H9 (cell line): ENCODE measurements around the gene DNAH11. TPM values are rescaled to one million over a fixed set of nuclear protein-coding genes. Genes with fewer than 3 reads are reported as not detected.
A peak's percentile ranks its signal among the peaks of the same experiment; 100 is the strongest.

ENCODE experiments used
- DNase-seq: peaks from one replicate; pipeline ENCODE4 v3.0.0-alpha.2; 2017
- H2AFZ ChIP-seq: one replicate; pipeline ENCODE4 v1.6.1; 2013; ENCODE audit warnings: mild to moderate bottlenecking, low read length, control low read depth, moderate library complexity
- H2AK5ac ChIP-seq: 2 replicates; pipeline ENCODE4 v1.6.1; 2013; ENCODE audit warnings: low read length, control low read depth, mixed read lengths; ENCODE audit not compliant: insufficient read length
- H2BK120ac ChIP-seq: one replicate; pipeline ENCODE4 v1.6.1; 2013; ENCODE audit warnings: low read depth, mild to moderate bottlenecking, low read length, control low read depth, inconsistent platforms; ENCODE audit not compliant: poor library complexity, severe bottlenecking
- H2BK12ac ChIP-seq: 2 replicates; pipeline ENCODE4 v1.6.1; 2013; ENCODE audit warnings: low read length, control low read depth, mixed read lengths, low read depth; ENCODE audit not compliant: insufficient read length
- H2BK15ac ChIP-seq: 2 replicates; pipeline ENCODE4 v1.6.1; 2013; ENCODE audit warnings: low read depth, low read length, control low read depth
- H2BK20ac ChIP-seq: one replicate; pipeline ENCODE4 v1.6.1; 2013; ENCODE audit warnings: low read depth, mild to moderate bottlenecking, low read length, control low read depth, inconsistent platforms; ENCODE audit not compliant: poor library complexity, severe bottlenecking
- H2BK5ac ChIP-seq: 2 replicates; pipeline ENCODE4 v1.6.1; 2013; ENCODE audit warnings: low read length, control low read depth, mixed read lengths; ENCODE audit not compliant: insufficient read length
- H3K14ac ChIP-seq: 2 replicates; pipeline ENCODE4 v1.6.1; 2013; ENCODE audit warnings: low read length, control low read depth; ENCODE audit not compliant: insufficient read depth
- H3K18ac ChIP-seq: 2 replicates; pipeline ENCODE4 v1.6.1; 2013; ENCODE audit warnings: low read depth, mild to moderate bottlenecking, mixed read lengths, low read length, control low read depth; ENCODE audit not compliant: insufficient read length
- H3K23ac ChIP-seq: 2 replicates; pipeline ENCODE4 v1.6.1; 2013; ENCODE audit warnings: low read length, control low read depth, mixed read lengths, low read depth; ENCODE audit not compliant: insufficient read length
- H3K23me2 ChIP-seq: 2 replicates; pipeline ENCODE4 v1.6.1; 2013; ENCODE audit warnings: low read depth, mild to moderate bottlenecking, mixed read lengths, low read length, control low read depth; ENCODE audit not compliant: insufficient read length, poor library complexity, severe bottlenecking
- H3K27ac ChIP-seq: 2 replicates; pipeline ENCODE4 v1.5.1; 2013; ENCODE audit warnings: low read length, control low read depth, mixed read lengths, low read depth; ENCODE audit not compliant: insufficient read length
- H3K27me3 ChIP-seq: 2 replicates; pipeline ENCODE4 v1.6.1; 2013; ENCODE audit warnings: low read length, control low read depth, inconsistent platforms; ENCODE audit not compliant: insufficient read depth
- H3K4ac ChIP-seq: 2 replicates; pipeline ENCODE4 v1.6.1; 2013; ENCODE audit warnings: low read depth, mild to moderate bottlenecking, control low read depth, inconsistent platforms, low read length, moderate library complexity
- H3K4me1 ChIP-seq: 2 replicates; pipeline ENCODE4 v1.6.1; 2013; ENCODE audit warnings: low read length, control low read depth, inconsistent platforms; ENCODE audit not compliant: insufficient read depth
- H3K4me2 ChIP-seq: 2 replicates; pipeline ENCODE4 v1.6.1; 2013; ENCODE audit warnings: low read length, control low read depth, mixed read lengths; ENCODE audit not compliant: insufficient read length, insufficient read depth
- H3K56ac ChIP-seq: 2 replicates; pipeline ENCODE4 v1.6.1; 2013; ENCODE audit warnings: low read depth, mild to moderate bottlenecking, mixed read lengths, low read length, control low read depth; ENCODE audit not compliant: insufficient read length
- H3K79me1 ChIP-seq: 2 replicates; pipeline ENCODE4 v1.6.1; 2013; ENCODE audit warnings: low read depth, mild to moderate bottlenecking, moderate library complexity, low read length, control low read depth, inconsistent platforms; ENCODE audit not compliant: insufficient read depth, poor library complexity, severe bottlenecking
- H3K79me2 ChIP-seq: 2 replicates; pipeline ENCODE4 v1.6.1; 2013; ENCODE audit warnings: low read length, control low read depth, inconsistent platforms; ENCODE audit not compliant: insufficient read depth
- H3K9ac ChIP-seq: 2 replicates; pipeline ENCODE4 v1.6.1; 2013; ENCODE audit warnings: low read length, control low read depth, mixed read lengths; ENCODE audit not compliant: insufficient read length; ENCODE audit errors: extremely low read depth
- H3K9me3 ChIP-seq: one replicate; pipeline ENCODE4 v1.6.1; 2013; ENCODE audit warnings: low read depth, low read length, inconsistent platforms; ENCODE audit not compliant: control insufficient read depth
- H3T11ph ChIP-seq: one replicate; pipeline ENCODE4 v1.6.1; 2013; ENCODE audit warnings: mild to moderate bottlenecking, low read length, control low read depth, inconsistent platforms
- H4K20me1 ChIP-seq: one replicate; pipeline ENCODE4 v1.6.1; 2013; ENCODE audit not compliant: control insufficient read depth, insufficient read length, insufficient read depth
- H4K5ac ChIP-seq: 2 replicates; pipeline ENCODE4 v1.6.1; 2013; ENCODE audit warnings: low read depth, mild to moderate bottlenecking, mixed read lengths, low read length, control low read depth; ENCODE audit not compliant: insufficient read length
- H4K8ac ChIP-seq: replicated peaks from 2 replicates; pipeline ENCODE4 v1.6.1; 2013; ENCODE audit warnings: low read length, control low read depth, mixed read lengths, low read depth; ENCODE audit not compliant: insufficient read length
- H4K91ac ChIP-seq: 2 replicates; pipeline ENCODE4 v1.6.1; 2013; ENCODE audit warnings: low read depth, mild to moderate bottlenecking, moderate library complexity, mixed read lengths, low read length, control low read depth; ENCODE audit not compliant: insufficient read length
- H3K27ac Mint-ChIP-seq, 3 experiments: 2 replicates in 2 of 3; 3 replicates in 1 of 3; pipeline ENCODE4 v1.8.0; 2020 to 2021; ENCODE audit warnings: mixed read lengths in 3 of 3, mild to moderate bottlenecking in 1 of 3, moderate library complexity in 1 of 3
- H3K27me3 Mint-ChIP-seq: 2 replicates; pipeline ENCODE4 v1.8.0; 2021; ENCODE audit warnings: low read depth, mild to moderate bottlenecking, moderate library complexity, mixed read lengths
- H3K36me3 Mint-ChIP-seq, 3 experiments: 2 replicates in 2 of 3; 3 replicates in 1 of 3; pipeline ENCODE4 v1.8.0; 2020 to 2021; ENCODE audit warnings: low read depth in 3 of 3, mixed read lengths in 3 of 3; ENCODE audit not compliant: insufficient read depth in 1 of 3
- H3K4me1 Mint-ChIP-seq, 2 experiments: 2 replicates each; pipeline ENCODE4 v1.8.0; 2020; ENCODE audit warnings: mixed read lengths in 2 of 2
- H3K4me3 Mint-ChIP-seq, 2 experiments: 2 replicates in 1 of 2; 3 replicates in 1 of 2; pipeline ENCODE4 v1.8.0; 2020 to 2021; ENCODE audit warnings: mild to moderate bottlenecking in 2 of 2, mixed read lengths in 2 of 2, moderate library complexity in 1 of 2
- H3K9me3 Mint-ChIP-seq, 2 experiments: 2 replicates in 1 of 2; 3 replicates in 1 of 2; pipeline ENCODE4 v1.8.0; 2020; ENCODE audit warnings: mild to moderate bottlenecking in 2 of 2, mixed read lengths in 2 of 2, moderate library complexity in 1 of 2
- CTCF ChIP-seq: fragments of 200-600 bp; sonication (generic); conservative IDR thresholded peaks from 3 replicates; pipeline ENCODE4 v1.8.0; 2021; ENCODE audit warnings: antibody characterized with exemption, mild to moderate bottlenecking
- WGBS: extraction: QIAGEN DNeasy Blood & Tissue Kit; methylation state at CpG from one replicate; pipeline ENCODE4 v1.1.7; 2013; ENCODE audit warnings: missing lambda C conversion rate, low lambda C conversion rate, mixed read lengths; ENCODE audit not compliant: insufficient read length; ENCODE audit errors: extremely low coverage; 5-methylcytosine and 5-hydroxymethylcytosine counted together
- total RNA-seq: library from RNA; stranded (reverse); gene quantifications from 2 replicates; pipeline ENCODE4 v1.2.1, GENCODE V29; 2021

The DNAH11 gene
- total RNA-seq, 1 experiment from 2014 or later, result 2.5 TPM

DNA sequence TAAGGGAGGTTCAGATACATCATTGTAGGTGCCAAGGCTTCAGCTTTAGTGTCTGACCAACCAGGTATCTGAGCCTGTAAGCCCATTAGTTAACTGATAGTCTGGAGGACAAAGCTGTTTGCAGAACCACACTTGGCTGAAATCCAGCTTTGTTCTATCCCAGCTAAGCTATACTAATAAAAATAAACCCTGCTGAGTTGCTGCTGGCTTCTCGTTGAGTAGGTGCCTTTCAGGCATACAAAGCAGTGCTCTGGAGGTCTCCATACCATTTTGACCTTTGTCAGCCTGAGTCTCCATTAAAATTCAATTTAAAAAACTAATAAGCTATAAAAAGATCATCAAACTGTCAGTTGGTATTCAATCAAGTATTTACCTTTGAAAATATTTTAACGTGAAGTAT, 380.8 kb downstream of the DNAH11 start:
- peaks cover 2% of the 10 kb centered on the region; the same call in 1 of the 2 replicates for H3K4me1 ChIP-seq
- no peak overlapping the region for H4K91ac ChIP-seq
- H3K27me3 Mint-ChIP-seq, result no peaks in the 10 kb centered on the region
- H3K23ac ChIP-seq, result no peak overlapping the region
- H2BK120ac ChIP-seq, result no peak overlapping the region
- no peak overlapping the region for H2AK5ac ChIP-seq
- peaks cover 5% of the 10 kb centered on the region for H3K79me1 ChIP-seq
- H2BK20ac ChIP-seq, result no peak overlapping the region
- no peak overlapping the region for H2BK5ac ChIP-seq
- no peak overlapping the region for H2AFZ ChIP-seq
- peak overlapping the region in 1 of 3 experiments; percentile 53; a peak in 3 of 7 replicates for H3K27ac Mint-ChIP-seq
- no peak overlapping the region for H4K5ac ChIP-seq
- no peak overlapping the region for H2BK15ac ChIP-seq
- no peaks in the 10 kb centered on the region for H3K9me3 Mint-ChIP-seq
- DNase-seq, result no peak
- no peak overlapping the region for H3K4me3 Mint-ChIP-seq
- no CpG with 5 or more reads among the region's 2 CpGs for WGBS
- peaks cover 0 to under 1% (median 0%) of the 10 kb centered on the region in 3 experiments; a peak in 2 of 7 replicates for H3K36me3 Mint-ChIP-seq
- H4K20me1 ChIP-seq, result no peaks in the 10 kb centered on the region
- peaks cover 71 to 73% of the 10 kb centered on the region in 2 experiments for H3K4me1 Mint-ChIP-seq
- no peak overlapping the region for H3K4ac ChIP-seq
- H3K27me3 ChIP-seq, result no peaks in the 10 kb centered on the region
- H2BK12ac ChIP-seq, result no peak overlapping the region
- TF ChIP-seq CTCF, result no peak
- no peak overlapping the region for H3K18ac ChIP-seq
- H3K79me2 ChIP-seq, result peaks cover 17% of the 10 kb centered on the region; the same call in 1 of the 2 replicates
- no peak overlapping the region for H3K9ac ChIP-seq
- H3K27ac ChIP-seq, result no peak overlapping the region
- H3K14ac ChIP-seq, result no peak overlapping the region
- H4K8ac ChIP-seq, result no peak overlapping the region
- no peaks in the 10 kb centered on the region for H3K23me2 ChIP-seq
- H3K56ac ChIP-seq, result no peak overlapping the region
- no peak overlapping the region for H3T11ph ChIP-seq
- H3K9me3 ChIP-seq, result no peaks in the 10 kb centered on the region
- no peak overlapping the region for H3K4me2 ChIP-seq
